GM12878 (cell line): ENCODE data around the gene PRM1. TPM values are rescaled to one million over a fixed set of nuclear protein-coding genes. Genes with fewer than 3 reads are reported as not detected.

ENCODE experiments used
- BCLAF1 ChIP-seq: fragments of 450-650 bp; IDR thresholded peaks from 2 replicates; pipeline ENCODE4 v1.6.1; 2017; ENCODE audit warnings: antibody characterized with exemption, mild to moderate bottlenecking, moderate library complexity
- CREB1 ChIP-seq: IDR thresholded peaks from 2 replicates; pipeline ENCODE4 v1.6.1; 2012; ENCODE audit warnings: low read depth, mild to moderate bottlenecking, inconsistent platforms
- IKZF2 ChIP-seq, 2 experiments: fragments of 450-650 bp; IDR thresholded peaks; 2 replicates each; pipeline ENCODE4 v1.6.1; 2017; ENCODE audit warnings: mild to moderate bottlenecking in 2 of 2, moderate library complexity in 2 of 2
- JUNB ChIP-seq: IDR thresholded peaks from 2 replicates; pipeline ENCODE4 v1.6.1; 2016; ENCODE audit warnings: antibody characterized with exemption, mild to moderate bottlenecking
- PRDM15 ChIP-seq: fragments of 450-650 bp; formaldehyde crosslinking; IDR thresholded peaks from 2 replicates; pipeline ENCODE4 v1.4.0; 2020; ENCODE audit warnings: mild to moderate bottlenecking, moderate library complexity
- ZSCAN29 ChIP-seq: fragments of 450-650 bp; IDR thresholded peaks from 2 replicates; pipeline ENCODE4 v1.6.1; 2017; ENCODE audit warnings: mild to moderate bottlenecking, moderate library complexity
- polyA plus RNA-seq, 11 experiments: library from polyadenylated mRNA; depleted of rRNA in 4 of 11; unstranded in 6 of 11; stranded (reverse) in 5 of 11; fragments of >200 nt; fragmentation: Nextera tagmentation in 4 of 11; fragmentation: Illumina TruSeq in 1 of 11; extraction: Ambion mirVana in 4 of 11; extraction: Trizol in 1 of 11; gene quantifications; 1 replicate in 1 of 11; 2 replicates in 10 of 11; pipeline versions ENCODE4 v1.2.1 to v1.2.3, GENCODE V29; 2011 to 2016; ENCODE audit warnings: inconsistent platforms in 2 of 11, missing spikeins in 2 of 11, low read depth in 1 of 11
- total RNA-seq, 4 experiments: library from RNA; depleted of rRNA in 3 of 4; stranded (reverse); fragments of >200 nt in 3 of 4; fragmentation: Illumina TruSeq in 1 of 4; extraction: Trizol in 1 of 4; gene quantifications; 2 replicates each; pipeline versions ENCODE4 v1.2.1 to v1.2.3, GENCODE V29; 2013 to 2021

The PRM1 gene
- total and polyA plus RNA-seq, 10 of the 15 experiments (the other 5 are each of a cell fraction or from before 2014, with no cell fraction given): 0.20 TPM; not detected in 9

GRCh38 chr16:11263737-11264136, 17.4 kb downstream of the PRM1 start (continued):
- 0 out of 2 replicates have a peak, but pooled peaks have one; percentile 22 for TF ChIP-seq CREB1
- TF ChIP-seq PRDM15 (CRISPR knock-in tag): no peak
- peak in 1 of 2 experiments; percentile 35; a peak in 1 of 4 replicates for TF ChIP-seq IKZF2 (IDR thresholded peaks at IDR 0.05)
- no peak for TF ChIP-seq JUNB
- TF ChIP-seq BCLAF1: no peak
- no peak for TF ChIP-seq ZSCAN29
